Measurements from ENCODE around the gene SMIM20.
"Not testable (repeated sequence)": the region's sequence is repeated elsewhere in the genome, so short reads cannot be mapped to it uniquely, and the experiment has no call there.

The SMIM20 gene
- total RNA-seq, result 7.6 to 13.6 (median 11.0) reads per million in 4 donors

- peak; percentile 79 to 94 (median 88) for DNase-seq
These were observed at the start of gene SMIM20 for GRCh38 chr4:25913851-25914669. Gene SMIM20 (plus strand): TSS chr4:25914220. CDS start chr4:25914314, 94 bp downstream.

DNA sequence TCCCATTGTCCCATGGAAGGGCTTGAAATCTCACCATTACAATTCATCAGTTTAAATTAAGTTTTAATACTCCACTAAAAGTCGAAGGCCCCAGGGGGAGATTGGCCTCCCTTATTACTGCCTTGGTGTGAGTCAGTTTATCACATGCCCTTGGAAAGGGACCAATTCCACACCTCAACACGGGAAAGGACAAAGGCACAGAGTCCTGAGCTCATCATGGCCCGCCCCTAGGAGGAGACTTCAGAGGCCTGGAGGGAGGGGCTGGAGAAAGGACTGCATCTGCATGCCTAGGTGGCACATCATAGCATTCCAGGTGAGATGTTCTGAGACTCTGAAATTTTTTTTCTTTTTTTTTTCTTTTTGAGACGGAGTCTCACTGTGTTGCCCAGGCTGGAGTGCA, 48.4 kb upstream of the SMIM20 start:
- DNase-seq, result no peak

- DNase-seq, result not testable (repeated sequence)
These were observed 47.6 kb upstream of the SMIM20 start for GRCh38 chr4:25866401-25866800.

DNA sequence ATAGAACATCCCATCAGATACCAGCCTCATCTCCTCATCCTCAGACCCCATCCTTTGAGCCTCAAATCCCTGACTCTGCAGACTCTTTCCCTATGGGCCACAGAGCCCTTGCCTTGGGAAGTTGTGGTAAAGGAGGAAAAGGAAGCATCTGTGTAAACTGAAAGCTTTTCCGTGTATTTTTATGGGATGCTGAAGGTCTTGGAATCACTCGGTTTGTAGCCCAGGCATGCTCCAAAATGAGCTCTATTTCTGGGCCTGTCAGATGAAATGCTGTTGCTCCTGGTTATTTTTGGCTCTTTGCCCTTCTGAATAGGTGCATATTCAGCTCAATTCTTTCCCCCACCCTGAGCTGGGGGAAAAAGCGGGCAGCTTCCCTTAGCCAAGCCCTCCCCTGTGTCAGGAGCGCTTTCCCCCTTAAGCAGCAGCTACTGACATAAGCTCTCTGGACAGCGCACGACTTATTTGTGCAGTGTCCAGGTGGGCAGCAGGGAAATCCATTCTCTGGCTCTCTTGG, 46.2 kb upstream of the SMIM20 start:
- no peak for DNase-seq

DNA sequence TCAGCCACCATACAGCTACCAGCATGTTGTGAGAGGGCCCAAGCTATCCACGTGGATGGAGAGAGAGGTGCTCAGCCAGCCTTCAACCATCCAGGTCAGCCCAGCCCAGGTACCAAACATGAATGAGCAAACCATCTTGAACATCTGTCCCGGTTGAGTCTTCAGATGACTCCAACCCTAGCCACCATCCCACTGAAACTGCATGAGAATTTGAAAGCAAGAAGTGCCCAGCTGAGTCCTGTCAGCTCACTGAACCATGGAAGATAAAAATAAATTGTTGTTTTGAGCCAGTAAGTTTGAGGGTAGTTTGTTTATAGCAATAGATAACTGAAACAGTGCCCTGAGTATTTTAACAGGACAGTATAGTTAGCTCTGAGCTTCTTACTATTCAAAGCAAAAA, 43.9 kb upstream of the SMIM20 start:
- no peak for DNase-seq

GRCh38 chr4:25872851-25873631, 41.0 kb upstream of the SMIM20 start:
- DNase-seq, result no peak

DNA sequence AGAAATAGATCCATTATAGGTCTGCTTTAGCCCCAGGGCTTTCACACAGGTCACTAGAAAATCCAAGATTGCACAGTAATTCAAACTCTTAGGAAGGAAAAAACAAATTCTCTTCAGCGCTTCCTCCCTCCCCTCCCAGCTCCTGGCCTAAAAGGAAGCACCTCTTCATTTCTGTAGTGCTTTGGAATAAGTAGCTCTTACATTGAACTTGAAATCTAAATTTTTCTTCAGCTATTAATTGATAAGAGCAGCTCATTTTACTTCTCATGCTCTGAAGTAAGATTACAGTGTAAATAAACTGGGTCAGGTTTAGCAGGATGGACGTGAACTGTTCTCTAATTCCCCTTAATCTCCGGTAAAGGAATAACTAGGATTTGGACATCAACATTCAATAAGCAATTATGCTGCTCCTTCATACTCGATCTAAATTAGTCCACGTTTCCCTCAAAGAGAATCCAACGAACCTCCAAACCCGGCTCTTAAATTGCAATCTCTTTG, 40.3 kb upstream of the SMIM20 start:
- DNase-seq, result no peak

GRCh38 chr4:25874655-25875054, 39.4 kb upstream of the SMIM20 start:
- no peak for DNase-seq

DNA sequence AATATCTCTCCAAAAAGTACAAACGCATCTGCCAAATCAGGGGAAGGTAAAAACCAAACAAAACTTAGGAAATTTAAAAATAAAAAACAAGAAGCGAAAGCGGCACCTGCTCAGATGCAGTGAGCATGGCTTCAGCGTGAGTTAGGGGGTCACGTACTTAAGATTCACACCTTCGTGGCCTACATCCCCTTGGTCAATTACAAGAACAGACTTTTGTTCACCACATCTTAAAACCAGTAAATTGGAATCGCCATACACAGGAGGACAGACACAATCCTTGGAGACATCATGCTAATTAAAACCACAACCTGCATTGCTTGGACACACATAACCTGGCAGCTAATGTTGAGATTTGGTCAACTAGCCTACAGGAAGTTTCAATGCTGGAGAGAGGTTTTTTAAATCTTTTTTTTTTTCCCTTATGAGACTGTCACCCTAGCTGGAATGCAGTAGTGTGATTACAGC, 38.7 kb upstream of the SMIM20 start:
- DNase-seq, result no peak

DNA sequence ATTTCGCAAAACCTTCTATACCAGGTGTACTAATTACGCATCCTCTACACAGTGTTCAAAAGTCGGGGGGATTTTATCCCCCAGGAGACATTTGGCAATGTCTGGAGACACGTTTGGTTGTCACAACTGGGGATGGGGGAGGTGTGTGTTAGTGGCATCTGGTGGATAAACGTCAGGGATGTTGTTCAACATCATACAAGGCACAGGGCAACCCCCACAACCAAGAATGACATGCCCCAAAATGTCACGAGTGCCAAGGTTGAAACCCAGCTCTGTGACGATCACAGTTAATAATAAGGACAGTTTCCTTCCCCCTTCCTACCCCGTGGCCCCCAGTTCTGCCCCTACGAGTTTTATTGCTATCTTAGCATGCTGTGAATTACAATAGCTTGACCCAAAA, 35.3 kb upstream of the SMIM20 start:
- no peak for DNase-seq

DNA sequence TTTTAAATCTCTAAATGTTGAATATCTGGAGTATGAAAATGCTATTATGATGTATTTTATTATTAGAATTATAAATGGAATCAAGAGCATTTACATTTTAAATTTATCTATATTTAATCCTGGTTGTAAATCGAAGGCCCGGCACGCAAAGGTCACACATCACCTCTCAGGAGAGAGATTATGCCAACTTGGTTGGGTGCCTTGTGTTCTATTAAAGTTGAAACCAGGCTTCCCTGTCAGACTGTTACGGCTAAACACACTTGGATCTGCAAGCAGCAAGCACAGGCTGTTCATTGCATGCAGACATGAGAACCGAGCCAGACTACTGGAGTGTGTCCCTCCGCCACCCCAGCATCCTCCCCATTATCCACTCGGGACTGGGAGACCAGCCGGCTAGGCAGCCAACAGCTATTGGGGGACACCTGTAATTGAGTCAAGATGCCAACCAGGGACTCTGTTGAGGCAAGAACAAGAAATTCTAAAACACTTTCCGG, 34.9 kb upstream of the SMIM20 start:
- DNase-seq, result no peak

DNA sequence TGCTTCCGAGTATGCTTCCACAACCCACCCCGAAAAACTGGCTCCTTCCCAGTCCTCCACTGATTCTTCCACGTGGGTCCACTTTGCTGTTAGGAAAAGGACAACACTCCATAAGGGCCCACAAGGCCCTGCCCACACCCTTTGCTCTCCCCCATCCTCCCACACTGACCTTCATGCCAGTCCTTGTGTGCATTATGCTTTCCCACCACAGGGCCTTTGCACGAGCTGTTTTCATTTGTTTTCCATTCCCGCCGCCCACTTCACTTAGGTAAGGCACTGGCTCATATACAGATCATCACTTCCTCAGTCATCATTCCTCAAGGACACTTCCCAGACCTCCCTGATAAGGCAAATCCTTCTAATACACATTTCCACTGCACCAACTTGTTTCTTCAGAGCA, 34.4 kb upstream of the SMIM20 start:
- no peak for DNase-seq

GRCh38 chr4:25879991-25880651, 33.9 kb upstream of the SMIM20 start:
- no peak for DNase-seq

GRCh38 chr4:25881193-25881592, 32.8 kb upstream of the SMIM20 start:
- no peak for DNase-seq

DNA sequence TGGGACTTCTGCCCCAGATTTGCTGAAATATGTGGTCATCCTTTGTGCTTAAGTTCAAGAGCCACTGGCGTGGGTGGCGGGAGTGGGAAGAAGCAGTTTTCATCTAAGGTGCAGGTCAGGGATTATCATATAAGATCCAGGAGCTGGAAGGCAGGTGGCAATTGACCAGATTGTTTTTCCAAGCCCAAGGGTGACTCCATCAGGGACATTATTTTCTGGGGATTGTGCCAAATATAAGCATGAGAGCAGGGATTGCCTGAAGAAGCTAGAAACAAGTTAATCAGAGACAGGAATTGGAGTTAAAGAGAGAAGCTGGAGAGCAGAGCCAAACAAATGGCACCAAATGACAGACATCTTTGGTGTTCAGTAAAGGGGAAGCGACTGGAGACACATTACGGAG, 31.8 kb upstream of the SMIM20 start:
- no peak for DNase-seq

DNA sequence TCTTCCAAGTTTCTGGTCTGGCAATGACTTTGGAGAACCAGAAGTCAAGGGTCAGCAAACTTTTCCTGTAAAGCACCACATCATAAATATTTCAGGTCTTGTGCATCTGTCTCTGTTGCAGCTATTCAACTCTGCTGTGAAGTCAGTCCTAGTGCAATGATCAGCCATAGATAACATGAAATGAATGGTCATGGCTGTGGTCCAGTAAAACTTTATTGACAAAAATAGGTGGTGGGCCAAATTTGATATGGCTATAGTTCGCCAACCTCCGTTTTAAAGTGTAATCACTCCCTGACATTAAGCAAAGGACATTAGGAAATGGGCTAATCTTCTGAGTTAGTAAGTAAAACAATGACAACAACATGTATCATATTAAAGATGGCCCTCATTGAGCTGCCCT, 30.5 kb upstream of the SMIM20 start:
- DNase-seq, result no peak

- no peak for DNase-seq
These were observed 29.8 kb upstream of the SMIM20 start for GRCh38 chr4:25884031-25884782.

DNA sequence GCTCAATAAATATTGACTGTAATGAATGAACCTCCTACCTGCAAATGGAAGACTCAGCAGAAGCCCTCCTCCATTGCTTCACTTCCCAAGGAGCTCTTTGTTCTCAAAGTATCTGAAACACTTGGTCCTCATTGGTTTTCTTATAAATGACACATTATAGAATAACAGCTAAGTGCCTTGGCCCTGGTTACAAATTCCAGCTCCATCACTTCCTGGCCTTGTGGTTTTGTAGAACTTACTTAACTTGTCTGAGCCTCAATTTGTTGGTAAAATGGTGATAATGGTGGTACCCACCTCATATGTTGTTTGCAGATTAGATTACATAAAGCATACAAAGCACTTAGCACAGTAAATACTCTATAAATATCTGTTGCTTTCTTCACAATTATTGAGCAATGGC, 25.2 kb upstream of the SMIM20 start:
- DNase-seq, result no peak

DNA sequence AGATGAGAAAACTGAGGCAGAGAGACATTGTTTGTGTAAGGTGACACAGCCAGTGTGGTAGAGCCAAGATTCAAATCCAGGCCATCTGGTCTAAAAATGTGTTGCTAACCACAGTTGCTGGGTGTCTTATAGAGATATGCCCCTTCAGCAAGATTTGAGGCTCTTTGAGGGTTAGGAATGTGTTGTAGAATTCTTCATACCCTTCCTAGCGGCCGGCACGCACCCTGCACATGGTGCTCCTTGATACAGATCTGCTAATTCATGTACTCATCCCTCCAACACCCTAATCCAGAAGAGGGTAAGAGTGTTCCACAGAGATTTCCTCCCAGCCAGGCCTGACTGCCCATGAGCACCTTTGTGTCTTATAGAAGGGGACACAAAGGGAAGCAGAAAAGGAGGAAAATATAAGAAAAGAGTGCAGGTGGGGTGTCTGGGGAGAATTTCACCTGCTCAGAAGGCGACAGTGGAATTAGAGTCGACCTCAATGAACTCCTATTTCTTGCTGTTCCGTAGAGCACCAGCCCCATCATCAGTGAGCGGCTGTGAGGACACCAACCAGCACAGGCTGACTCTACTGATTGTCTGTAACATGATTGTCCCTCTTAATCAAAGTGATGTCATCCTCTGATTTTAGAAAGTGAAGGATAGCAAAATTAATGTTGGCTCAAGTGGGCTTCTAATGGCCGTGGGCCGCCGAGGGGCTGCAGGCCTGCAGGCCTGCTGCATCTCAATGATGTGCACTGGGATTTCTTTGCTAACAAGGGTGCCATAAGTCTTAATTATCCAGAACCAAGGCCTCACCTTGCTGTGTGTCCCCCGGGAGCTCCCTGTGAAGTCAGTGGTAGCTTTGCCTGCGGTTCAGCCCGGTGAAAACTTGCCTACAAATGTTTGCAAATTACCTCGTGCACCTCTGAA, 24.2 kb upstream of the SMIM20 start:
- no peak for DNase-seq

DNA sequence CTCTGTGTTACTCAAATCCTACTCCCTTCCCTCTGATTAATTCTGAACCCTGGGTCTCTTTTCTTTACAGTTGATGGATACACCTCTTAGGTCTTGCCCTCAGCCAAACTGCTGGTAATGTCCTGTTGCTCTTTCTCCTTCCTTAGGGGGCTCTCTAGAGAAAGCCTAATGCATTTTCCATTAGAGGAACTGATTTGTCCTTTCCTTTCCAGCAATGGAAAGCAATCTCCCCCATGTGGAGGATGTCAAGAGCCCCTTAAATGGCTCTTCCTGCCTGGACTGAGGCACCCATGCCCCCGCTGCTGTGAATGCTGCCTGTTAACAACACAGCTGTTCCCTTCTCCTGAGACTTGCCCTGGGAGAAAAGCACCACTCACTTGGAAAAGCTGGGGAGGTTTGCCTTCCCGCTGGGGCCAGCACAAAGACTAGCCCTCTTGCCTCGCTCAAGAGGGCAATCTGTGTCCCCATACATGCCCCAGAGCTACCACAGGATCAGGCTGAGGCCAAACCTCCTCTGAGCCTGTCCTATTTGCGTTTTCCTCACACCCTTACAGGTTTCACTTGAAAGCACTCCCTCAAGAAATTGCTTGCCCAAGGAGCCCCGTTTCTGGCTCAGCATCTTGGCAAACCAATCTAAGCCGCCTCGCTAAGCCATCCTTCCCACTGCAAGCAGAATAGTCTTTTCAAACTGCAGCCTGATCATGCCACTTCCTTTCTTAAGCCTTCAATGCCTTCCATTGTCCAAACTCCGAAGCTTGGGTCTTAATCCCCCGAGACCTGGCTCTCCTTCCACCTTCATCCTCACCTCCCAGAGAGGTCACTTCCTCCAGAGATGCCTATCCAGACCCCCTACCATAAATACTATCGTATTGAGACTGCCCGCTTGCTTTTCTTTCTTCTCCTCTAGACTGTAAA, 23.2 kb upstream of the SMIM20 start:
- no peak for DNase-seq

Data from T-helper 1 cell (primary cell).